Mesenchymal stem cell (in vitro differentiated cells and primary cell): ENCODE measurements around the gene TBC1D30.
A peak's percentile ranks its signal among the peaks of the same experiment; 100 is the strongest.

Experiments used
- DNase-seq: peaks from one replicate; pipeline ENCODE4 v3.0.0-alpha.2; 2013
- H2AFZ ChIP-seq: one replicate; pipeline ENCODE4 v1.6.1; 2013; ENCODE audit warnings: low read depth, mild to moderate bottlenecking, control low read depth, inconsistent platforms, low read length, moderate library complexity
- H2AK5ac ChIP-seq: 2 replicates; pipeline ENCODE4 v1.6.1; 2013; ENCODE audit warnings: low read length, moderate library complexity, mild to moderate bottlenecking, inconsistent platforms; ENCODE audit not compliant: severe bottlenecking
- H2BK120ac ChIP-seq: one replicate; pipeline ENCODE4 v1.6.1; 2013; ENCODE audit warnings: low read depth, mild to moderate bottlenecking, inconsistent platforms, low read length, moderate library complexity
- H2BK12ac ChIP-seq, 2 experiments: one replicate each; pipeline ENCODE4 v1.6.1; 2013; ENCODE audit warnings: inconsistent platforms in 2 of 2, low read length in 2 of 2, mild to moderate bottlenecking in 2 of 2, moderate library complexity in 2 of 2, control low read depth in 1 of 2
- H2BK15ac ChIP-seq: one replicate; pipeline ENCODE4 v1.6.1; 2013; ENCODE audit warnings: mild to moderate bottlenecking, low read depth, inconsistent platforms; ENCODE audit not compliant: poor library complexity, severe bottlenecking
- H2BK5ac ChIP-seq: 2 replicates; pipeline ENCODE4 v1.6.1; 2013; ENCODE audit warnings: low read depth, mild to moderate bottlenecking, low read length, control low read depth, inconsistent platforms; ENCODE audit not compliant: poor library complexity, severe bottlenecking
- H3K14ac ChIP-seq, 2 experiments: one replicate each; pipeline ENCODE4 v1.6.1; 2013; ENCODE audit warnings: inconsistent platforms in 2 of 2, low read length in 2 of 2, control low read depth in 1 of 2, mild to moderate bottlenecking in 1 of 2, moderate library complexity in 1 of 2
- H3K18ac ChIP-seq, 2 experiments: one replicate each; pipeline ENCODE4 v1.6.1; 2013; ENCODE audit warnings: inconsistent platforms in 2 of 2, low read length in 2 of 2, control low read depth in 1 of 2, low read depth in 1 of 2, mild to moderate bottlenecking in 1 of 2
- H3K23ac ChIP-seq, 2 experiments: one replicate each; pipeline ENCODE4 v1.6.1; 2013; ENCODE audit warnings: inconsistent platforms in 2 of 2, low read length in 2 of 2, mild to moderate bottlenecking in 2 of 2, moderate library complexity in 2 of 2, control low read depth in 1 of 2
- H3K27ac ChIP-seq: 2 replicates; pipeline ENCODE4 v1.5.1; 2013; ENCODE audit warnings: mild to moderate bottlenecking, moderate library complexity, low read length, control low read depth, inconsistent platforms; ENCODE audit not compliant: poor library complexity, severe bottlenecking
- H3K27me3 ChIP-seq, 2 experiments: 2 replicates each; pipeline versions ENCODE4 v1.6.1 to v1.7.0; 2013; ENCODE audit warnings: low read length in 2 of 2, mild to moderate bottlenecking in 2 of 2, moderate library complexity in 2 of 2, control low read depth in 1 of 2, inconsistent platforms in 1 of 2; ENCODE audit not compliant: control insufficient read depth in 1 of 2, insufficient read depth in 1 of 2
- H3K36me3 ChIP-seq, 2 experiments: 2 replicates each; pipeline versions ENCODE4 v1.6.1 to v1.7.0; 2013; ENCODE audit warnings: low read length in 2 of 2, control low read depth in 1 of 2, inconsistent platforms in 1 of 2, low read depth in 1 of 2, mild to moderate bottlenecking in 1 of 2; ENCODE audit not compliant: insufficient read depth in 2 of 2, control insufficient read depth in 1 of 2
- H3K4ac ChIP-seq, 2 experiments: one replicate each; pipeline ENCODE4 v1.6.1; 2013; ENCODE audit warnings: inconsistent platforms in 2 of 2, low read length in 2 of 2, mild to moderate bottlenecking in 2 of 2, moderate library complexity in 2 of 2, control low read depth in 1 of 2, low read depth in 1 of 2
- H3K4me1 ChIP-seq: 2 replicates; pipeline ENCODE4 v1.6.1; 2013; ENCODE audit warnings: low read depth, low read length, control low read depth; ENCODE audit not compliant: control insufficient read depth, insufficient read depth
- H3K4me2 ChIP-seq: 2 replicates; pipeline ENCODE4 v1.6.1; 2013; ENCODE audit warnings: low read length, mild to moderate bottlenecking, inconsistent platforms; ENCODE audit not compliant: poor library complexity, severe bottlenecking
- H3K4me3 ChIP-seq, 2 experiments: 2 replicates each; pipeline versions ENCODE4 v1.5.1 to v1.7.0; 2013; ENCODE audit warnings: low read length in 2 of 2, mild to moderate bottlenecking in 2 of 2, control low read depth in 1 of 2, low read depth in 1 of 2; ENCODE audit not compliant: insufficient read depth in 1 of 2
- H3K79me1 ChIP-seq: replicated peaks from 2 replicates; pipeline ENCODE4 v1.6.1; 2013; ENCODE audit warnings: mild to moderate bottlenecking, control low read depth, low read length, inconsistent platforms; ENCODE audit not compliant: poor library complexity, severe bottlenecking
- H3K9ac ChIP-seq: 2 replicates; pipeline ENCODE4 v1.7.0; 2013; ENCODE audit warnings: mild to moderate bottlenecking, low read length, moderate library complexity
- H3K9me3 ChIP-seq: 2 replicates; pipeline ENCODE4 v1.7.0; 2013; ENCODE audit warnings: mild to moderate bottlenecking, low read length; ENCODE audit not compliant: control insufficient read depth
- H4K8ac ChIP-seq: one replicate; pipeline ENCODE4 v1.6.1; 2013; ENCODE audit warnings: inconsistent platforms, mild to moderate bottlenecking, low read length, moderate library complexity
- H4K91ac ChIP-seq: one replicate; pipeline ENCODE4 v1.6.1; 2013; ENCODE audit warnings: mild to moderate bottlenecking, low read length, inconsistent platforms
- WGBS: methylation state at CpG from one replicate; pipeline ENCODE4 v1.1.7; 2013; ENCODE audit warnings: mixed read lengths; 5-methylcytosine and 5-hydroxymethylcytosine counted together

TBC1D30 gene

GRCh38 chr12:64780531-64781279 is 43.7 kb upstream of the TBC1D30 start:
- no peak overlapping the region for H2BK120ac ChIP-seq
- no peak overlapping the region for H4K91ac ChIP-seq
- DNase-seq = peak; percentile 26
- peaks cover 51 to 64% of the 10 kb centered on the region in 2 experiments for H3K27me3 ChIP-seq
- 4% methylated on average over 42 of the region's 103 CpGs for WGBS
- H4K8ac ChIP-seq = no peak overlapping the region
- no peak overlapping the region for H3K4ac ChIP-seq
- H3K23ac ChIP-seq = peak overlapping the region in 1 of 2 experiments; percentile 89
- no peak overlapping the region for H3K9ac ChIP-seq
- H2BK5ac ChIP-seq = no peak overlapping the region
- H3K36me3 ChIP-seq = no peaks in the 10 kb centered on the region
- peak overlapping the region in 1 of 2 experiments; percentile 64 for H3K18ac ChIP-seq
- H3K4me2 ChIP-seq = peak overlapping the region; percentile 80
- H3K4me1 ChIP-seq = peaks cover 11% of the 10 kb centered on the region
- no peak overlapping the region for H2AK5ac ChIP-seq
- H3K9me3 ChIP-seq = peaks cover 5% of the 10 kb centered on the region
- peak overlapping the region; percentile 50 to 65 for H3K4me3 ChIP-seq
- no peak overlapping the region for H2BK12ac ChIP-seq
- H3K79me1 ChIP-seq = no peaks in the 10 kb centered on the region
- no peak overlapping the region for H3K14ac ChIP-seq
- H2AFZ ChIP-seq = peak overlapping the region; percentile 23
- H2BK15ac ChIP-seq = no peak overlapping the region
- no peak overlapping the region for H3K27ac ChIP-seq

- WGBS = 14% methylated on average over 33 of the region's 39 CpGs
- H3K14ac ChIP-seq = no peak overlapping the region
Observed at GRCh38 chr12:64781280-64782190, 42.9 kb upstream of the TBC1D30 start.

GRCh38 chr12:64782191-64782876 is 42.1 kb upstream of the TBC1D30 start:
- H3K4ac ChIP-seq = no peak overlapping the region
- WGBS = 87% methylated on average over 5 of the region's 6 CpGs
- H3K36me3 ChIP-seq = no peaks in the 10 kb centered on the region
- peak overlapping the region; percentile 34 for H3K9ac ChIP-seq
- H2AFZ ChIP-seq = no peak overlapping the region
- H3K18ac ChIP-seq = no peak overlapping the region
- peaks cover 47 to 64% of the 10 kb centered on the region in 2 experiments for H3K27me3 ChIP-seq
- no peak for DNase-seq
- no peak overlapping the region for H2BK12ac ChIP-seq
- no peak overlapping the region for H3K4me2 ChIP-seq
- H2AK5ac ChIP-seq = no peak overlapping the region
- no peaks in the 10 kb centered on the region for H3K79me1 ChIP-seq
- peak overlapping the region in 1 of 2 experiments; percentile 65 for H3K4me3 ChIP-seq
- H4K91ac ChIP-seq = no peak overlapping the region
- H3K27ac ChIP-seq = no peak overlapping the region
- no peaks in the 10 kb centered on the region for H3K9me3 ChIP-seq
- no peak overlapping the region for H4K8ac ChIP-seq
- no peak overlapping the region for H3K14ac ChIP-seq
- peaks cover 11% of the 10 kb centered on the region for H3K4me1 ChIP-seq
- no peak overlapping the region for H3K23ac ChIP-seq
- no peak overlapping the region for H2BK15ac ChIP-seq
- no peak overlapping the region for H2BK5ac ChIP-seq
- no peak overlapping the region for H2BK120ac ChIP-seq

More at GRCh38 chr12:64781280-64782190, 42.9 kb upstream of the TBC1D30 start:
- Histone ChIP-seq H3K4me3 (peak overlapping the region; percentile 50 to 65), H3K36me3 (no peaks in the 10 kb centered on the region), H3K79me1 (no peaks in the 10 kb centered on the region), H4K91ac (no peak overlapping the region), H3K4me1 (peaks cover 11% of the 10 kb centered on the region), H3K9me3 (no peaks in the 10 kb centered on the region), H3K4ac (no peak overlapping the region), H2BK5ac (no peak overlapping the region), H2AFZ (peak overlapping the region; percentile 23), H2BK120ac (no peak overlapping the region), H2BK15ac (no peak overlapping the region), H3K18ac (peak overlapping the region in 1 of 2 experiments; percentile 2), H2AK5ac (no peak overlapping the region), H3K4me2 (peak overlapping the region; percentile 80), H2BK12ac (no peak overlapping the region), H3K27me3 (peaks cover 49 to 64% of the 10 kb centered on the region in 2 experiments), H3K27ac (no peak overlapping the region), H4K8ac (no peak overlapping the region), H3K23ac (peak overlapping the region in 1 of 2 experiments; percentile 89), H3K9ac (peak overlapping the region; percentile 34)
- DNase-seq = no peak
